NCI-H2196 treated with DMSO at 0.1 percent for 48 hours (cell line): Measurements from ENCODE around the gene PPP1R9A.

Source experiments
- DNase-seq: peaks from one replicate; lab custom pipeline; 2025; ENCODE audit not compliant: unreplicated experiment; lab: John Stamatoyannopoulos, UW

PPP1R9A gene

DNA sequence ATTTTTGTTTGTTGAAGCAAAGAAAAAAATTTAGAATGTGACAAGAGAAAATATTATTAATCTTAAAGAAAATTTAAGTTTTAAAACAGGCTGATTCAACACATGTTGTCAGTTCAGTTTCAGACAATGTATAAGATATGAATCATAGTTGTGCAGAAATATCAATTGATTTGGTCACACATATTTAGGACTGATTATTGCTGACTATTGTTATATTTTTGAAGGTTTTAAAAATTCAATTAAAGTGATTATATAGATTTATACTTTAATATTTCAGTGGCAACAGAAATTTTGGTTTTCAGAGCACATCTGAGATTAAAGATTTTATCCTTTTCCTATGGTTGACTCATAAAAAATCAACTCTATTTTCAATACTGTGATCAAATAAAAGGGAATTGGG is 284.4 kb downstream of the PPP1R9A start:
- DNase-seq = no peak

GRCh38 chr7:95198863-95199262 is 291.5 kb downstream of the PPP1R9A start:
- no peak for DNase-seq

GRCh38 chr7:95199779-95200558 is 292.6 kb downstream of the PPP1R9A start:
- DNase-seq = peak; percentile 76

DNA sequence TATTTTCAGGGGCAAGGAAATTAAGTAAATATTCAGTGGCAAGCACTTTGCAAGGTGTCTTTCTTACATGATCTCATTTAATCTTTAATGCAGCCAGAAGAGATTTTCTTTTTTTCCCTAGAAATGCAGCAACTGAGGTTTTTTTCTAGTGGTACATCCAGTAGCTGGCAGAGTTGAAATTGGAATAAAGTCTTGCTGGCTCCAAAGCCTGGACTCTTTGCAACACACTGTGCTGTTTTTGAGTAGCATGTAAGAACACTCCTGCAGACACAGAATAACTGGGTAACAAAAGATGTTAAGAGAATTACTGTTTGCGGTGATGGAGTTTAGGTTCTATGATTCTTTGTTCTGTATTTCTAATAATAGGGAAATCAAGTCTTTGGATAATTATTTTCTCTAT is 293.3 kb downstream of the PPP1R9A start:
- no peak for DNase-seq

DNA sequence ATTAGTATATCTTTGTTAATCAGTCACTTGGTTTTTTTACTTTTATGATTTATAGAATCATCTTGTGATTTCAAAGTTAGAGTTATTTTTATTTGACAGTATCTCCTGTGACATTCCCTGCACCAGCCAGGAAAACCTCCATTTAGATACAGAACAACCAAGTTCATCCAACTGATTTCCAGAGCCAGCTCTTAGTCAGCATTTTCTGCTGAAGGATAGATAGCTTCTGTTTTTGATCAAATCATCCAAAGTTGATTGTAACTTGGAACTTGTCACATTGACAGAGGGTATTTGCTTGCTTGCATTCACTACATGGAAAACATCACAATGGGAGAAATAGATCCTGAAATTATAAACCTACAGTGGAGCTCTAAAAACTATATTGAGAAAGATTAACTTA is 294.3 kb downstream of the PPP1R9A start:
- no peak for DNase-seq

- no peak for DNase-seq
Observed at GRCh38 chr7:95204618-95205017, 297.2 kb downstream of the PPP1R9A start.

DNA sequence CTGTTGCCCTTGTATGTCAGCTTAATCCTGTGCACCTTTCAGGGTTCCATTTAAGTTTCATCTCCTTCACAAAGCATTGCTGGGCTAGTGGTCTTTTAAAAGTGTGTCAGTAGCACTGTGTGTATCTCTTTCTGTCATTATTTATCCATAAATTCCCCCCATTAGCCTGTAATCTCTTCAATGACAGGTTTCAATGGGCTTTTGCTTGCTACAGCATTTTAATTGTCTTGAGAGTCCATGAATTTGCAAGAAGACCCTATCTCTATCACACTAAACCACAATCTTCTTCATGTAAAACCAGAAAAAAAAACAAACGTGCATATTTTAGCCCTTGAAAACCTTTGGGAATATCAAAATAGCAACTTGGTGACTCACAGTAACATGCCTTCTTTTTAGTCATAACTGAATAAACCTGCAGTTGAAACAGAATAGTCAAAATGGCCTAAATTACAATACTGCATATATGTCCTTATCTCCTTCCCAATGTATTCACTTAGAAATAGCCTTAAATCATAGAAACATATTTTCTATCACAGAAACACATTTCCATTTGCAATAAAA is 298.4 kb downstream of the PPP1R9A start:
- DNase-seq = no peak

GRCh38 chr7:95209276-95209675 is 301.9 kb downstream of the PPP1R9A start:
- DNase-seq = no peak

- no peak for DNase-seq
Observed at GRCh38 chr7:95209788-95210187, 302.4 kb downstream of the PPP1R9A start.

GRCh38 chr7:95213148-95213547 is 305.8 kb downstream of the PPP1R9A start:
- no peak for DNase-seq

GRCh38 chr7:95213809-95214492 is 306.6 kb downstream of the PPP1R9A start:
- no peak for DNase-seq

GRCh38 chr7:95219721-95220120 is 312.3 kb downstream of the PPP1R9A start:
- no peak for DNase-seq

- no peak for DNase-seq
Observed at GRCh38 chr7:95220328-95220727, 312.9 kb downstream of the PPP1R9A start.

GRCh38 chr7:95225301-95225700 is 317.9 kb downstream of the PPP1R9A start:
- no peak for DNase-seq

DNA sequence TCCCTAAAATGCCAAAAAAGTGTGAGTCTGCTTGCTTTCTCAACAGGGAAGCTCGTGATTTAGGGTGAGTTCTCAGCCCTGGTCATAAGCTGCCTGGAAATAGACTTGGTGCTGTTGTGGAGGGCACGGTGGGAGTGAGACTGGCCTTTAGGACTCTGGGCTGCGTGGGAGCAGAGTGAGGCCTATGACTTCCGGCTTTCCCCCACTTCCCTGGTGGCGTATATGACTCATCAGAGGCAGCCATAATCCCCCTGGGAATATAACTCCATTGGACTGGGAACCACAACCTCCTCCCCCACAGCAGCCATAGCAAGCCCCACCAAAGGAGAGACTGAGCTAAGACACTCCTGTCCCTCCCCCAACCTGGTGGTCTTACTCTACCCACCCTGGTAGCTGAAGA is 321.9 kb downstream of the PPP1R9A start:
- no peak for DNase-seq

GRCh38 chr7:95238252-95238943 is 331.0 kb downstream of the PPP1R9A start:
- no peak for DNase-seq

- no peak for DNase-seq
Observed at GRCh38 chr7:95240921-95241320, 333.5 kb downstream of the PPP1R9A start.

DNA sequence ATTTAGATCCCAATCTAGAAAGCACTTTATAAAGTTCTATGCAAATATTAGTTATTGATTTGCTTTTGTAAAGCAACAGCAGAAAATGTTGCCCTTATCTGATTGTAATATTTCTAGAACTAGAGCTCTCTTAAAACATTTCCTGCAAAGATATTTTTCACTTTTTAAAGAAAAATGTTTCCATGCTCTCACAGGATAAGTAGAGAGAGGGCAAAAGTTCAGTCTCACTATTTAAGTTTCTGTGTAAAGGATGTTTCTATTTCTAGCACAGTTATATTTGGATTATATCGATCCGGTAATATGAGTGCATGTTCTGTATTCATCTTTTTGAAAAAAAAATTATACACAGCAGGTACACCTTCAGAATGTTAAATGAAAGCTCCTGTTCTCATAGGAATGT is 334.9 kb downstream of the PPP1R9A start:
- no peak for DNase-seq

DNA sequence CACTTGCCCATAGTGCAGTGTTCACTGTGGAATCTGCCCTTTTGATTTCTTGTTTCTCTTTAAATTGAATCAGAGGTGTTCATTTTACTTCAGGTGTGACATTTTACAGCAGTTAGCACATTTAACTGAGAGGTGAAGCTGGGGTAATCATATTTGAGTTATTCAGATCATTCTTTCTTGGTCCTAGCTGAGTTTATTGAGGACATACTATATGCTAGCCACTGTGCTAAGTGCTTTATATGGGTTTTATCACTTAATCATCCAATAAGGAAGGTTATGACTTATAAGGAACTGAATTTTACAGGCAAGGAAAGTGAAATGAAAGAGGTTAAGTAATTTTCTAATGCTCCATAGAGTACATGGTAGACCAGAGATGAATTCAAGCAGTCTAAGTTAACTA is 337.2 kb downstream of the PPP1R9A start:
- no peak for DNase-seq

- no peak for DNase-seq
Observed at GRCh38 chr7:95245828-95246500, 338.6 kb downstream of the PPP1R9A start.

- DNase-seq = peak; percentile 84
Observed at GRCh38 chr7:95246831-95247370, 339.5 kb downstream of the PPP1R9A start.
